GM11168 (cell line): ENCODE data around the gene MLH1.

Source experiments
- in situ Hi-C: fragments of 300-500 bp; cut with MboI; formaldehyde crosslinking; loops from one replicate; pipeline ENCODE4 v1.12.0; 2022; ENCODE audit warnings: low sequenced_read_pairs; ENCODE audit not compliant: unreplicated experiment

MLH1 gene

DNA sequence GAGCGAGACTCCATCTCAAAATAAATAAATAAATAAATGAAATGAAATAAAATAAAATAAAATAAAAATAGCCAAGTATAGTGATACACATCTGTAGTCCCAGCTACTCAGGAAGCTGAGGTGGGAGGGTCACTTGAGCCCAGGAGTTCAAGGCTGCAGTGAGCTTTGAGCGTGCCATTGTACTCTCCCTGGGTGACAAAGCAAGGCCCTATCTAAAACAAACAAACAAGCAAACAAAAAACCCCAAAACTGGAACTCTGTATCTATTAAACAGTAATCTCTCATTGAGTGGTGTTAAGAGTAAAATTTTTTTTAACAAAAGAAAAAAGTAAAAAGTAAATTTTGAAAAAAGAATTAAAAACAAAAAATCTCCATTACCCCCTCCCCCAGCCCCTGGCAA lies 21.2 kb upstream of the MLH1 start:
- in situ Hi-C loops, result no loop called here

DNA sequence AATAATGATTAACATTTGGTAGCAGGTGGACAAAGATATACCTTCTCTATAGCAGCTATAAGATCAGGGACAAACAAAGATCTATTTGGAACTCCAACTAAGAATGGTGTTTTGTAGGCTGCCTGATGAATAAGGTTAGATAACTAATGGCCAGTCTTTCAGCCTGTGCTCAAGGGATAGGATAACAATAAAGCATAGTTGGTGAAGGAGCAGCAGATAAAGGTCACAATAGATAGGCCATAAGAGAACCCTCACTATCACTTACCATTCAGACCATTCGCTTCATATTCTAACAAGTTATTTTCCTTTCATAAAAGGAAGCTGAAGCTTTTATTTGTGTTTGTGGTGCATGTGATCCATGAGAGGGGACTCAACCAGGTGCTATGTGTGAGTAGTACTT lies 20.2 kb upstream of the MLH1 start:
- in situ Hi-C loops, result no loop called here

DNA sequence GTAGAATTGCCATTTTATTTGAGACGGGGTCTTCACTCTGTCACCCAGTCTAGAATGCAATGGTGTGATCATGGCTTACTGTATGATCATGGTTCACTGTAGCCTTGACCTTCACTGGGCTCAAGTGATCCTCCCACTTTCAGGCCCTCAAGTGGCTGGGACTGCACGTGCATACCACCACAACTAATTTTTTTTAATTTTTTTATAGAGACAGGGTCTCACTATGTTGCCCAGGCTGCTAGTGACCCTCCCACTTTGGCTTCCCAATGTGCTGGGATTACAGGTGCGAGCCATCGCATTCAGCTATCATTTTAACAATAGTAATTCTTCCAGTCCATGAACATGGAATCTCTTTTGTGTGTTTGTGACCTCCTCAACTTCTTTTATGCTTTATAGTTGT lies 12.3 kb upstream of the MLH1 start:
- in situ Hi-C loops, result no loop called here

DNA sequence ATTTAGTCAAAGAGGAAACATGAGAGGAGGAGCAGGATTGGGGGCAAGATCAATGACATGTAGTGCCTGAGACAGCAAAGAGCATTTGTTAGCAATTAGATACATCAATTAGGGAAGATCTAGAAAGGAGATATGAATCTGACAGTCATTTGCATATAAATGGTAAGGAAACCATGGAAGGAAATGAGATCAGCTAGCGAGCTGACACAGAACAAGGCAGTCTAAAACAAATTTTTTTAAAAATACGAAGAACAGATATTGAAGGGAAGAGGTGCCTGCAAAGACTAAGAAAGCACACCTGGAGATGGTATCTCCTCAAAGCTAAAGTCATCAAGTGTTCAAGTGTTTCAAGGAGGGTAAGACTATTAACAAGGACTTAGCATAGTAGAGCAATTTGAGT lies 5.0 kb upstream of the MLH1 start:
- in situ Hi-C loops, result no loop called here

DNA sequence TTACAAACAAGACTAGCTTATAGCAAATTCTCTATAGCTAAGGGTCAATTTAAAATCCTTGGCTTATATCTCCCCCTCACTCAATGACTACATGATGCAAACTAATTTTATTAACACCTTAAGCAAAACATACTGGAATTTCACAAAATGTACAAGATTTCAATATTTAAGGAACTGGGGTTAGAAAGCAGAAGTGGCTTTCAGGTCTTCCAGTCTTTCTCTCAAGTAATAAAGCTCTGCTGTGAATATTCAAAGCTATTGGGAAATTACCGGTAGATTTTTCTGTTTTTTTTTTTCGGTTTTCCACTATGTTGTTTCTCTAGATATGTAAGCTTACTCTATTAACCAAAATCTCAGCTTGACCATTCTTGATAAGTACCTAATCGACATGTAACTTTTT lies 4.3 kb upstream of the MLH1 start:
- in situ Hi-C loops, result no loop called here

DNA sequence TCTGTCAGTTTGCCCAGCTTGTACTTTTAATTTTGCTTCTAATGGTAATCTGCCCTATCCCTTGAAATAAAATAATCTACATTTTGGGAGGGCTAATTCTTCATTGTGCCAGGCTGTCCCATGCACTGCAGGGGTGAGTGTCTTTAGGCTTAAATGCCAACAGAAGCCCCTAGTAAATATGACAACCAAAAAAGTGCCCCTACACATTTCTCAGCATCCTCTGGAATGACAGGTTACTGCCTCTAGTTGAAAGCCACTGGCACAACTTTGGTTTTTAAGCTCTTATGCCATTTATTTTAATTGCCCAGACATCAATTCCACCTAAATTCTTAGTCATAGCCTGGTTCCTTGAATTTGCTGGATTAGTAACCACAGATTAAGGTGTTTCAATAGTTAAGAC lies 3.8 kb upstream of the MLH1 start:
- in situ Hi-C loops, result no loop called here

DNA sequence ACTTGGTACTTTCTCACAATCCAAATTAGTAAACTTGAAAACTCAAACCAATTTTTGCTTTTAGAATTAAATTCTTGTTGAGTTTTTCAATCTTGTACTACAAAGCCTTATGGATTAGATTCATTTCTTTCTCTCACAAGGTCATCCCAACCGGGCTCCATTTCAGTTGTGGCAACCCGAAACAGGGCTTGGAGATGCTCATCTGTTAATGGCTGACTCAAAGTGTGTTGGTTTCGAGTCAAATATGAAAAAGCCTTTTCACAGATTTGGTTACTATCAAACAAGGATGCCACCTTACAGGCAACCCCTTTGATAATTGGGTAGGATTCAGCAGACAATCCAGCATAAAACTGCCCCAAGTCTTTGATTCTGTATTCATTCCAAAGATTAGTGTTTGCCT lies 2.2 kb upstream of the MLH1 start:
- in situ Hi-C loops, result no loop called here

DNA sequence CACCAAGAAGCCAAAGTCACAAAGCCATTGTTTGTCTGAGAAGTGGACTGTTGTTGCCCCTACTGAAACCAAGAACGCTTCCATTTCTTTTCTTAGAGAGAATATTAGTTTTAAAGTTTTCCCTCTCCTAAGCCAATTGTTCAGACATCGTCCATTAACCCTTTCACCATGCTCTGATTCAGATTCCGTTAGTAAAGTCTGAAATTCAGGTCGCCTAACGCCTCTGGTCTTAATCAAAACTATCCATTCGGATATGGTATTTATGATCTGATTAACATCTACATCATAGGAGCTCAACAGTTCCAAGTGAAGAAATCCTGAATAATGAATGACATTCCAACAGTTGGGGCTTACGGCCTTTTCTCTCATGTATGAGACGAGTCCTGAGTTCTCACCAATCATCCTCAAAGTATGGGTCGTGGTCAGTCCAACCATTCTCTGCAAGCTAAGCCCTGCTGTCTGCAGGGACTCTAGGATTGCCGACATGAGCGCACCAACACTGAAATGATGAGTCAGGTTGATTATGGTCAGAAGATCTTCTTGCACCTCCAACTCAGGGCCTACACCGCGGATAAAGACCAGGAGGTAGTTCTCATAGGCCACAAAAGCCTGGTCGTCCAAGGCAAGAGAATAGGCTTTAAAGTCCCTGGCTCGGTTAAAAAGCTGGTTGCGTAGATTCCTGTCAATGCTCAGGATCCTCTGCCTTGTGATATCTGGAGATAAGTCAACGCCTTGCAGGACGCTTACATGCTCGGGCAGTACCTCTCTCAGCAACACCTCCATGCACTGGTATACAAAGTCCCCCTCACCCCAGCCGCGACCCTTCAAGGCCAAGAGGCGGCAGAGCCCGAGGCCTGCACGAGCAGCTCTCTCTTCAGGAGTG lies 1.2 kb upstream of the MLH1 start:
- in situ Hi-C loops, result no loop called here

DNA sequence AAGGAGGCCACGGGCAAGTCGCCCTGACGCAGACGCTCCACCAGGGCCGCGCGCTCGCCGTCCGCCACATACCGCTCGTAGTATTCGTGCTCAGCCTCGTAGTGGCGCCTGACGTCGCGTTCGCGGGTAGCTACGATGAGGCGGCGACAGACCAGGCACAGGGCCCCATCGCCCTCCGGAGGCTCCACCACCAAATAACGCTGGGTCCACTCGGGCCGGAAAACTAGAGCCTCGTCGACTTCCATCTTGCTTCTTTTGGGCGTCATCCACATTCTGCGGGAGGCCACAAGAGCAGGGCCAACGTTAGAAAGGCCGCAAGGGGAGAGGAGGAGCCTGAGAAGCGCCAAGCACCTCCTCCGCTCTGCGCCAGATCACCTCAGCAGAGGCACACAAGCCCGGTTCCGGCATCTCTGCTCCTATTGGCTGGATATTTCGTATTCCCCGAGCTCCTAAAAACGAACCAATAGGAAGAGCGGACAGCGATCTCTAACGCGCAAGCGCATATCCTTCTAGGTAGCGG lies 452 bp upstream of the MLH1 start, which contains the start of gene EPM2AIP1:
TSS of gene EPM2AIP1 (minus strand) at position 326 of the 520 bp plus-strand sequence. CDS start at position 272, 54 bp downstream.
- in situ Hi-C loops, result no loop called here

DNA sequence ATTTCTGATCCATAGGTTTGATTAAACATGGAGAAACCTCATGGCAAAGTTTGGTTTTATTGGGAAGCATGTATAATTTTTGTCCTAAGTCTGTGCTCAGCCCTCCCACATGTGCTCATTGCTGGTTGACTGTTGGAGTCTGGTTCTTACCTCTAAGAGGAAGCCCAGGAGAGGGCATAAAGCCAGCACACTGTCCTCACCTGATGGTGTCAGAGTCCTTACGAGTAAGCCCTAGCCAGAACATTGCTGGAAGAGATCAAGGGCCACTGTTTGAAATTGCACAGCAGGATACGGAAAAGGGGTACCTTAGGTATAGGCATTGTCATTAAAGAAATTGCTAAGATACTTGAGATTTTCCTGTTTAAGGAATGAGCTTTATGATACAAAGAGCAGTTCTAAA lies 21.3 kb downstream of the MLH1 start:
- in situ Hi-C loops, result no loop called here

DNA sequence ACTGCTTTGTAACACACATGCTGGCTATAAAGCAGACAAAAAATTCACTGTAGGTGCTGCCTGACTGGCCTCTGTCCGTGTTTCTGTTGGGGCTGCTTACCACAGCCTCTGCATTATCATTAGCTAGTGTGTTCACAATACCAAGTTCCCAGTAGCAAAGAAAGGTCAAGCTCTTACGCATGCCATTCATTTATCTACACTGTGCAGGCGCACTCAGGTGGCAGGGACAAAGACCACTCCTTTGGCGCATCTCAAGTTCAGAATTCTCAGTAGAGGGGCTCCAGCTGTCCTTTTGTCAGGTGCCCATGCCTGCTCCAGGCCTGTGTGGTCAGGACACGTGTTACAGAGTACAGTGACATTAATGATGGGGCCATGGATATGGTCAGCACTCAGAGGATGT lies 22.3 kb downstream of the MLH1 start:
- in situ Hi-C loops, result no loop called here

DNA sequence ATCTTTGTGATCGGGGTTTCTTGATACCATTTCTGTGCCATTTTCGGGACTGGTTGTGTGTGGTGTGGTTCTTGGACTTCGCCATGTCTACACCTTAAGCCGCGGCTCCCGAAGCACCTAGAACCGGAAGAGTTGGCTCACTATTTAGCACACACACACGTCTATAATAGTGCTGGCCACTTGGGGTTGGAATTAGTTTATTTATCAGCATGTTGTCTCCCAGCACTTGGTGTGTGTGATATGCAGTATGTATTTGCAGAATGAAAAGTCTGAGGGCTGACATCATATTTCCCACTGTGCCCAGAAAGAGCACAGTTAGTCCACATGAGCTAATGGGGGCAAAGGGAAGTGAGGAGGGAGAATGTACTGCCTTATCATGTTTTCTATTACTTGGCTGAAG lies 23.6 kb downstream of the MLH1 start:
- in situ Hi-C loops, result no loop called here

DNA sequence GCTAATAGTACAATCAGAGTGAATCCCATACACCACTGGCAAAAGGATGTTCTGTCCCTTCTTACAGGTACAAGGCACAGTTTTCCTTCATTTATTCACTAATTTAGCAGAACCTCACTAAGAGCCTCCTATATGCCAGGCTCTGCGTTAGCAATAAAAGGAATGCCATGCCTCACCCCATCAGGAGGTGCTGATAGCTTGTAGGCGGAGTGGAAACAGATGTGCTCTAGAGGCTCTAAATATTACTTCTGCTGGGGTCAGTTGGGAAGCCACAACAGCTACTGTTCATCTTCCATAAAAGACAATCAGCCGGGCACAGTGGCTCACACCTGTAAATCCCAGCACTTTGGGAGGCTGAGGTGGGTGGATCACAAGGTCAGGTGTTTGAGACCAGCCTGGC lies 24.4 kb downstream of the MLH1 start:
- in situ Hi-C loops, result no loop called here

DNA sequence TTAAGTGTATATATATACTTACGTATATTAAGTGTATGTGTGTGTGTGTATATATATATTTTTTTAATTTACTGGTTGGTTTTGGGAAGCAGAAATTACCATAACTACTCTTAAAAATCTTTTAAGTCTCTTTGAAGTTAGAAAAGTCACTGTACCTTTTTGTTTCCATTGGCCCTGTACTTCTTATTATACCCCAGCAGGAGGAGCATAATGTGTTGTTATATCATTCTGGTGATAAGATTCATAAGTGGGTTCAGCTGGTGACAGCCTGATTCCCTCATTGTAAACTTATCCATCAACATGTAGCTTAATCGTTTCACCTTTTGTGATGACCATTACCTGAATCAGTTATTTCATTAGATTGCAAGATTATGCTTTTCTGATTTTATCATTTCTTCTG lies 30.8 kb downstream of the MLH1 start:
- in situ Hi-C loops, result no loop called here

DNA sequence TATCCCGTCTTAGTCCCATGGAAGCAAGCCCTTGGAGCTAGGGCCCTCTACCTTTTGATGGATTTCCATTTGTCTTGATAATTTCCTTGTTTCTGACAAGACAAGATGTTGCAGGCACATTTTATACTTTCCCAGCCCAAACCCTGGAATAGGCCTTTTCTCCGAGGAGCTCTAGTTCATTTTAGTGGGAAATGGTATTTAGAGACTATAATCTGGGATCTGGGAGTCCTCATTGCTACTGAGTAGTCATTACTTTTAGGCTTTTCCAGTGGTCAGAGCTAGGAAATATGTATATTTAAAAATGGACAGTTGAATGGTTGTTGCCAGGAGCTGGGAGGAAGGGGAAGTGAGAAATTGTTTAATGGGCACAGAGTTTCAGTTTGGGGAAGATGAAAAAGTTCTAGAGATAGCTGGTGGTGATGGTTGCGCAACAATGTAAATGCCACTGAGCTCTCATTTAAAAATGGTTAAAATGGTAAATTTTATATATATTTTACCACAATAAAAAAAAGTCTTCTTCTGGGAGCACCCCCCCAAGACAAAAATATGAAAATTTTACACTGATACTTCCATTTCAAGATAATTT lies 31.6 kb downstream of the MLH1 start:
- in situ Hi-C loops, result no loop called here

DNA sequence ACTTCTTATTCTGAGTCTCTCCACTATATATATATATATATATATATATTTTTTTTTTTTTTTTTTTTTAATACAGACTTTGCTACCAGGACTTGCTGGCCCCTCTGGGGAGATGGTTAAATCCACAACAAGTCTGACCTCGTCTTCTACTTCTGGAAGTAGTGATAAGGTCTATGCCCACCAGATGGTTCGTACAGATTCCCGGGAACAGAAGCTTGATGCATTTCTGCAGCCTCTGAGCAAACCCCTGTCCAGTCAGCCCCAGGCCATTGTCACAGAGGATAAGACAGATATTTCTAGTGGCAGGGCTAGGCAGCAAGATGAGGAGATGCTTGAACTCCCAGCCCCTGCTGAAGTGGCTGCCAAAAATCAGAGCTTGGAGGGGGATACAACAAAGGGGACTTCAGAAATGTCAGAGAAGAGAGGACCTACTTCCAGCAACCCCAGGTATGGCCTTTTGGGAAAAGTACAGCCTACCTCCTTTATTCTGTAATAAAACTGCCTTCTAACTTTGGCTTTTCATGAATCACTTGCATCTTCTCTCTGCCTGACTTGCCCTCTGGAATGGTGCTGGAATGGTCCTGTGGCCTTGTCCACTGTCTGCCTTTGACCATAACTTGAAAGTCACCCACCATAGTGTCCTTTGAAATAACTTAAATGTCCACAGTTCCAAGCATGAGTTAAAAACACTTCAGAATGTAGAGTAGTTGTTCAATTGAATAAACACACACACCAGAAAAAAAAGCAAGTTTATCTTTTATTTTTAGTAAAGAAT lies 32.4 kb downstream of the MLH1 start:
- in situ Hi-C loops, result no loop called here

DNA sequence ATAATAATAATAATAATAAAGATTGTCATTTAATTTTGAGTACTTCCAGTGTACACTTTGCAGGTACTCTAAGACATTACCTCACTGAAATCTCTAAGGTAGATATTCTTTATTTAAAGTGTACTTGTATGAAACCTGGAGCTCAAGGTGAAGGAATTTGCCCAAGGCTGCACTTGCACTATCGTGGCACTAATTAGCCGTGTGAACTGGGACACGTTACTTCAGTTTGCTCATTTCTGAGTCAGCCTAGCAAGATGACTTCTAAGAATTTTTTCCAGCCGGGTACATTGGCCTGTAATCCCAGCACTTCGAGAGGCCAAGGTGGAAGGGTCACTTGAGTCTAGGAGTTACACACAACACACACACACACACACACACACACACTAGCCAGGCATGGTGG lies 33.5 kb downstream of the MLH1 start:
- in situ Hi-C loops, result no loop called here

DNA sequence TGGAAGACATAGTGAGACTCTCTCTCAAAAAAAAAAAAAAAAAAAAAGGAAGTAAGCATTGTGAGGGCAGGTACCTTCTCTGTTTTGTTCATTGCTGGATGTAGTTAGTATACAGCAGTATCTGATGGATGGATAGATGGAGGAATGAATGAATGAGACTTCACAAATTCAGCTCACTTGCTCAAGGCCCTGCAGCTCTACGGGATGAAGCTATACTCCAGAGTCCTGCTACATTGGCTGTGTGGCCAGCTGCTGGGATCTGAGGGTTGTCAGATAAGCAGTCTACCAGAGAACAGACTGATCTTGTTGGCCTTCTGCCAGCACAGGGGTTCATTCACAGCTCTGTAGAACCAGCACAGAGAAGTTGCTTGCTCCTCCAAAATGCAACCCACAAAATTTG lies 35.0 kb downstream of the MLH1 start:
- in situ Hi-C loops, result no loop called here

DNA sequence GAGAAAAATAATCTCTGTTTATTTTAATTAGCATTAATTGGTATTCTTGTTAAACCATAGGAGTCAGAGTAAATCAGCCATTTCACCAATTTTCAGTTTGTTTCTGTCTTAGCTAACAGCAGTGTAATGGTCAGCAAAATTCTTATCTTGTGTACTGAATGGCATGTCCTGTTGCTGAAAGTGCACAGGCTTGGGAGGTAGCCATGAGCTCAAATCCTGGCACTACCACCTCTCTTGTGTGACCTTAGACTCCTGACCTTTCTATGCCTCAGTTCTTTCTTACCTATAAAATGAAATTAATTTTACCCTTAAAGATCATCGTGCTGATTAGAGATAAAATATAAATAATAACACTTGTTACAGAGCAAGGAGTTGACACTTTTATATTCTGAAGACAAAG lies 35.8 kb downstream of the MLH1 start:
- in situ Hi-C loops, result no loop called here

DNA sequence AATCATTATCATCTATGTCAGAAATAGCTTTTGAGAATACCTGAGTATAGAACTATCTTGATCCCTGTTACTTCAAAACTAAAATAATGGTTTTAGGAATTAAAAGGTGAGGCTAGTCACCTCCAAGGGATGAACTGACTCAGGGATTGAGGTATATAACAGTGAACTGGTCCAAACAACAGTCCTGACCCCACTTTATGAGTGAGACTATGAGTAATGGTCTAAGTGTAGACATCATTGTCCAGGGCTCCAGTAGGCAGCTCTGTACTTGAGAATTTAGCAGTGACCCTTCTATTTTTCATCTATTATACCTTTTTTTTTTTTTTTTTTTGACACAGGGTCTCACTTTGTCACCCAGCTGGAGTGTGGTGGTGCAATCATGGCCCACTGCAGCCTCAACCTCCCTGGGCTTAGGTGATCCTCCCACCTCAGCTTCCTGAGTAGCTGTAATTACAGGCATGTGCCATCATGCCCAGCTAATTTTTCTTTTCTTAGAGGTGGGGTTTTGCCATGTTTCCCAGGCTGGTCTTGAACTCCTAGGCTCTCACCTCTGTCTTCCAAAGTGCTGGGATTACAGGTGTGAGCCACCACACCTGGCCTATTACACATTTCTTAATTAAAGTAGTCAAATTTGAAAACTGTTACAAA lies 36.3 kb downstream of the MLH1 start:
- in situ Hi-C loops, result no loop called here

DNA sequence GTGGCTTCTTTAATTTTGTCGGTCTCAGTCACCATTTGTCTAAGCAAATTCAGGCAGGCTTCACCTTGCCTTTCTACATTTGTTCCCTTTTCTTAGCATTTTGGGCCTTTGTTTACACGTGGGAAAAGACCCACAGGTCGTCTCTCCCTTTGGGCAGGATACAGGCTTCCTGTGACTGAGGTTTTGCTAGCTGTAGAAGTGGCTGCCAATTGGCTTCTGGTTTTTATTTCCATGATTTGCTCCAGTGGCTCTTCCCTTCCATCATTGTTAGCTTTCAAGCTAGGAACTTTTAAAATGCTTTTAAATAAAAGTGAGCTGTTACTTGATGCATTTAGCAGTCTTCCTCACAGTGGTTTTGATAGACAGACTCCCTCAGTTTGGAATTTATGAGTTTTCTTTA lies 37.3 kb downstream of the MLH1 start:
- in situ Hi-C loops, result no loop called here
